GM21786 (cell line): ENCODE results near the gene RNF222.
"Not testable (repeated sequence)": the region's sequence is repeated elsewhere in the genome, so short reads cannot be mapped to it uniquely, and the experiment has no call there.

Experiments used
- ATAC-seq: cut with Tn5 transposase; IDR thresholded peaks from one replicate; pipeline ENCODE4 v1.9.1; 2021; ENCODE audit not compliant: unreplicated experiment

Gene RNF222

GRCh38 chr17:8347001-8347400 is 50.6 kb downstream of the RNF222 start:
- ATAC-seq: not testable (repeated sequence)

DNA sequence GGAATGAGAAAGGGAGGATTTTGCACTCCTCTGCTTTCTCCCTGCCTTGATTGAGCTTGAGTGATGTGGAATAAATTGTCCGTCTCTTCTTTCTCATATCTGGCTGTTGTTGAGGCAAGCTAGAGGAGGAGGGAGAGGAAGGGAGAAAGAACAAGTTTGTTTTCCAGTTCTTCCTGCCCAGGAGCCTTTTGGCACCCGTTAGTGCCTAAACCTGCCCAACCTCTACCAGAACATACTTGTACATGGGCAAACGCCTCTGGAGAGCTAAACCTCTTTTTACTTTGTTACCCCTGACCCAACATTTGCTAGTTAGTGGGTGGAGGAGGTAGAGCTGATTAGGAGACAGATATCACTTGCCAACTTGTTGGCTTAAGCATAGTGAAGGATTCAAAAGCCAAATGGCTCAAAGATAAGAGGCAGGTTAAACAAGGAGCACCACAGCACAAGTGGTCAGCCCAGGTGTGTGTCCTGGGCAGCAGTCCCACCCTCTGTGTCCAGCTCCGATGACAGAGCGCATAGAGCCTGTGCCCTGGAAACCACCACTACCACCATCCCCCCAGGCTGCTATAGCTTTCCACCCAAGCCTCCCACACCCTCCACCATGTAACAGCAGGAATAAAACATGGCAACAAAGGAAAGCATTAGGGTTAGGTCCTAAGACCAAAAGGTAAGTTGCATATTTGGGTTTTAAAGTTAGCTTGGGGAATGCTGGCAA is 51.5 kb downstream of the RNF222 start:
- no peak for ATAC-seq

DNA sequence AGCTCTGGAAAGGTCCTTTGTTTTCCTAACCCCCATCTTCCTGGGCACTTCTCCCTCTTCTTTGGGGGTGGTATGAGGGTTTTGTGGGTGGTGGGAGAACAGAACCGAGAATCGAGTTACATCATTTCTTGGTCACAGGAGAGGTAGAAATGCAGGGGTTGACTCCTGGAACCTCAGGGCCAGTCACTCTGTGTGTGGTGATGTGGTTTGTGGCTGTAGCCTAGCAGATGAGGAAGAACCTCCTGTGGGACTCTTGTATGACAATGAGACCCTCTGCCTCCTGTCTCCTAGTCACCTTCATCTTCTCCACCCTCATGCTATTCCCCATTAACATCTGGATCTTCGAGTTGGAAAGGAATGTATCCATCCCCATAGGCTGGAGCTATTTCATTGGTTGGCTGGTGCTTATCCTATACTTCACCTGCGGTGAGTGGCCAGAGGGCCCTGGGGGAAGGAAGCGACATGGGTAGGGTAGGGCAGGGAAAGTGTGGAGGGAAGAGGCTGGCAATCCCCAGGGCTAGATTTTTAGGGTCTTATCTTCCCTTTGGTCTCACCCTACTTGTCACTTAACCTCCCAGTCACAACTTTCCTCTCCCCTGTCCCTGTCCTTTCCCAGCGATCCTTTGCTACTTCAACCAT is 52.5 kb downstream of the RNF222 start:
- ATAC-seq: no peak

DNA sequence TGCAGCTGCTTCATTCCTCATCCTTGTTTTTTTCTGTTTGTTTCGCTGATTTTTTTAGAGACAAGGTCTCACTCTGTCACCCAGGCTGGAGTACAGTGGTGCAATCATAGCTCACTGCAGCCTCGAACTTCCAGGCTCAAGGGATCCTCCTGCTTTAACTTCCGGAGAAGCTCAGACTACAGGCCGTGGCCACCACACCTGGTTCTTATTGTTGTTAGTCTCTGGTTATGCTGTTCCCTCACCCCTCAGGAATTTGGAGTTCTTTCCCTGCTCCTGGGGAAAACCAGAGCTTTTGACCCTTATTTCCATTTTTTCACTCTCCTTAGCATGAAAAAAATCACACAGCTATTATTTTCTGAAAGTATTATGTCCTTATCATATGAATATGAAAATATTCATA is 56.2 kb downstream of the RNF222 start:
- no peak for ATAC-seq
